HEK293T (cell line): Measurements from ENCODE around the gene RFX4.

ENCODE experiments used
- CTCF ChIA-PET: fragments of 350-600 bp; formaldehyde crosslinking; extraction: SDS; loops from one replicate; lab custom pipeline; 2021; ENCODE audit warnings: antibody characterized with exemption, inconsistent platforms; lab: Yijun Ruan, JAX
- POLR2A ChIA-PET: fragments of 350-600 bp; formaldehyde crosslinking; extraction: SDS; loops from one replicate; lab custom pipeline; 2020; ENCODE audit warnings: antibody characterized with exemption, inconsistent platforms; lab: Yijun Ruan, JAX
- DNase-seq: peaks from one replicate; pipeline ENCODE4 v3.0.0; 2012; ENCODE audit warnings: mixed read lengths; ENCODE audit errors: extremely low spot score
- ARNT ChIP-seq: fragments of 450-650 bp; IDR thresholded peaks from 2 replicates; pipeline ENCODE4 v1.6.1; 2017; ENCODE audit warnings: mild to moderate bottlenecking
- BHLHE40 ChIP-seq: fragments of 450-650 bp; IDR thresholded peaks from 2 replicates; pipeline ENCODE4 v1.6.1; 2016; ENCODE audit warnings: mild to moderate bottlenecking, moderate library complexity, borderline replicate concordance
- CTBP1 ChIP-seq: fragments of 450-650 bp; IDR thresholded peaks from 2 replicates; pipeline ENCODE4 v1.6.1; 2016; ENCODE audit warnings: borderline replicate concordance
- ELF4 ChIP-seq: fragments of 450-650 bp; IDR thresholded peaks from 2 replicates; pipeline ENCODE4 v1.6.1; 2017; ENCODE audit warnings: antibody characterized with exemption
- FOXA1 ChIP-seq: fragments of 450-650 bp; IDR thresholded peaks from 2 replicates; pipeline ENCODE4 v1.6.1; 2016; ENCODE audit warnings: mild to moderate bottlenecking
- FOXK2 ChIP-seq: fragments of 450-650 bp; IDR thresholded peaks from 2 replicates; pipeline ENCODE4 v1.6.1; 2016; ENCODE audit warnings: mild to moderate bottlenecking
- FOXM1 ChIP-seq: fragments of 450-650 bp; IDR thresholded peaks from 2 replicates; pipeline ENCODE4 v1.6.1; 2017; ENCODE audit warnings: mild to moderate bottlenecking, borderline replicate concordance
- HDGF ChIP-seq: fragments of 450-650 bp; IDR thresholded peaks from 2 replicates; pipeline ENCODE4 v1.6.1; 2017; ENCODE audit warnings: antibody characterized with exemption, borderline replicate concordance
- L3MBTL2 ChIP-seq: fragments of 450-650 bp; conservative IDR thresholded peaks from 2 replicates; pipeline ENCODE4 v1.6.1; 2016; ENCODE audit warnings: mild to moderate bottlenecking
- LEF1 ChIP-seq: fragments of 450-650 bp; IDR thresholded peaks from 2 replicates; pipeline ENCODE4 v1.6.1; 2017; ENCODE audit warnings: mild to moderate bottlenecking, borderline replicate concordance
- NFRKB ChIP-seq: fragments of 450-650 bp; IDR thresholded peaks from 2 replicates; pipeline ENCODE4 v1.6.1; 2016; ENCODE audit warnings: mild to moderate bottlenecking, moderate library complexity
- PKNOX1 ChIP-seq: fragments of 450-650 bp; IDR thresholded peaks from 2 replicates; pipeline ENCODE4 v1.6.1; 2016
- SP1 ChIP-seq: fragments of 450-650 bp; IDR thresholded peaks from 2 replicates; pipeline ENCODE4 v1.6.1; 2017
- SUZ12 ChIP-seq: fragments of 450-650 bp; IDR thresholded peaks from 2 replicates; pipeline ENCODE4 v1.6.1; 2016; ENCODE audit warnings: mild to moderate bottlenecking
- TARDBP ChIP-seq: fragments of 450-650 bp; IDR thresholded peaks from 2 replicates; pipeline ENCODE4 v1.6.1; 2016
- ZNF384 ChIP-seq: fragments of 450-650 bp; IDR thresholded peaks from 2 replicates; pipeline ENCODE4 v1.6.1; 2016

Gene RFX4

GRCh38 chr12:106671840-106672239 is 89.0 kb downstream of the RFX4 start:
- no peak for TF ChIP-seq TARDBP
- no peak for TF ChIP-seq PKNOX1
- TF ChIP-seq BHLHE40, result no peak
- no peak for TF ChIP-seq L3MBTL2
- no peak for TF ChIP-seq CTBP1
- TF ChIP-seq SUZ12, result no peak
- TF ChIP-seq FOXM1, result no peak
- TF ChIP-seq ZNF384, result no peak
- no peak for TF ChIP-seq HDGF
- TF ChIP-seq SP1, result no peak
- TF ChIP-seq FOXK2, result no peak
- TF ChIP-seq LEF1, result no peak
- TF ChIP-seq FOXA1, result no peak
- TF ChIP-seq NFRKB, result no peak
- no peak for TF ChIP-seq ELF4
- no peak for DNase-seq
- POLR2A ChIA-PET, result no interaction called here
- CTCF ChIA-PET, result no interaction called here

GRCh38 chr12:106672314-106673025 is 89.7 kb downstream of the RFX4 start:
- DNase-seq, result no peak
- CTCF ChIA-PET, result no interaction called here
- POLR2A ChIA-PET, result no interaction called here
- TF ChIP-seq SP1 (no peak), ZNF384 (no peak), CTBP1 (no peak), ELF4 (no peak)

- DNase-seq, result no peak
- POLR2A ChIA-PET, result no interaction called here
- CTCF ChIA-PET, result no interaction called here
- TF ChIP-seq SUZ12 (no peak), HDGF (no peak), TARDBP (no peak), ARNT (no peak), ELF4 (no peak), PKNOX1 (no peak), NFRKB (no peak), FOXA1 (no peak), L3MBTL2 (no peak), CTBP1 (no peak), BHLHE40 (no peak), FOXK2 (no peak), FOXM1 (no peak), LEF1 (no peak), SP1 (no peak)
Measured at GRCh38 chr12:106673141-106673540, 90.3 kb downstream of the RFX4 start.

- TF ChIP-seq FOXA1 (no peak), ARNT (no peak), ZNF384 (no peak), SUZ12 (no peak), FOXK2 (no peak), LEF1 (no peak), PKNOX1 (no peak), BHLHE40 (no peak)
- POLR2A ChIA-PET, result no interaction called here
- CTCF ChIA-PET, result no interaction called here
- DNase-seq, result no peak
Measured at GRCh38 chr12:106675651-106676435, 93.0 kb downstream of the RFX4 start.

- no peak for DNase-seq
- ChIA-PET POLR2A (no interaction called here), CTCF (no interaction called here)
- no peak for TF ChIP-seq FOXA1
- no peak for TF ChIP-seq L3MBTL2
- no peak for TF ChIP-seq SUZ12
- TF ChIP-seq ZNF384, result no peak
Measured at GRCh38 chr12:106679574-106679973, 96.8 kb downstream of the RFX4 start.

GRCh38 chr12:106680280-106680679 is 97.5 kb downstream of the RFX4 start:
- TF ChIP-seq L3MBTL2, result no peak
- TF ChIP-seq SP1, result no peak
- TF ChIP-seq BHLHE40, result no peak
- TF ChIP-seq FOXM1, result no peak
- no peak for TF ChIP-seq TARDBP
- TF ChIP-seq ARNT, result no peak
- no peak for TF ChIP-seq NFRKB
- TF ChIP-seq ZNF384, result no peak
- TF ChIP-seq ELF4, result no peak
- no peak for TF ChIP-seq HDGF
- TF ChIP-seq CTBP1, result no peak
- TF ChIP-seq FOXK2, result no peak
- no peak for TF ChIP-seq LEF1
- TF ChIP-seq PKNOX1, result no peak
- TF ChIP-seq FOXA1, result no peak
- no peak for TF ChIP-seq SUZ12
- DNase-seq, result no peak
- ChIA-PET POLR2A (no interaction called here), CTCF (no interaction called here)
